NCI-H82 treated with DMSO at 0.1 percent for 48 hours (cell line): Measurements from ENCODE around the gene RPL23.
A peak's percentile ranks its signal among the peaks of the same experiment; 100 is the strongest.

Experiments
- DNase-seq: peaks from one replicate; lab custom pipeline; 2025; ENCODE audit not compliant: unreplicated experiment; lab: John Stamatoyannopoulos, UW

The RPL23 gene

GRCh38 chr17:38853292-38854219 lies at the start of gene RPL23:
RPL23 (minus strand) TSS chr17:38853721; CDS start chr17:38853710, 11 bp downstream.
- peak; percentile 98 for DNase-seq

GRCh38 chr17:38900978-38901656 lies 47.6 kb upstream of the RPL23 start:
- DNase-seq, result no peak

DNA sequence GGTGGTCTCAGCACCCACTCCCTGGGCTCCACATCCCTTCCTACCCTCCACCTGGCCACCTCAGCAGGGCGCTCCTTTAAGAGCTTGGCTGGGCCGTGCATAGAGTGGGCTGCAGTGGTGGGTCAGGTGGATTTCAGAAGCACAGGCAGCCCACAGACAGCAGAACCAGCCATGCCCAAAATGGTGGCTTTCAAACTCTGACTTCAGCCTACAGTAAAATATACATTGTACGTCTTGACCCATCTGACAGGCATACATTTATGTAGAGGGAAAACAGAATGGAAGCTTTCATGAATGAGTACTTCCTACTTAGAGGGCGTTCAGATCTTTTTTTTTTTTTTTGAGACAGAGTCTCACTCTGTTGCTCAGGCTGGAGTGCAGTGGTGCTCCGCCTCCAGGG lies 45.9 kb upstream of the RPL23 start:
- DNase-seq, result no peak

DNA sequence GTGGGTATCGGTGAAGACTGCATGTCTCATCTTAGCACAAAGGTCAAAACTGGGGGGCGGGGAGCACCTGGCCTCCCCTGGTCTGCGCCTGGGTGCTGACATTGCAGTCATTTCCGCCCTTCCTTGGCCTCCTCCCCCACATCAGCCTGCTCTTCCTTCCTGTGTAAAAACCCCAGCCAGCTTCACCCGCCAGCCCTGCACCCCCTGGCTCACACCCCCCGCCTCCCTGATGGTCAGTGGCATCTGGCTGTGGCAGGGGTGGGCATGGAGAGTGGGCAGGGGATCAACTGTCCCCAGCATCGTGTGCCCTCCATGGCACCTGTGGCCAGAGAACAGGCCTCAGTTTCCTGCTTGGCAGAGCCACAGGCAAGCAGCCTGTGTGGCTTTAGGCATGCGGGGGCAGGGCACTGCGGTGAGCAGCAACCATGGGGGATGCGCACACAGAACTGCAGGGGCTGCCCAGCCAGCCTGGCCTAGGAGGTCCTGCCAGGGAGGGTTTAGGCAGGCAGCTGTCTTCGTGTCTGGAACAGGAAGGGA lies 45.4 kb upstream of the RPL23 start:
- DNase-seq, result no peak

DNA sequence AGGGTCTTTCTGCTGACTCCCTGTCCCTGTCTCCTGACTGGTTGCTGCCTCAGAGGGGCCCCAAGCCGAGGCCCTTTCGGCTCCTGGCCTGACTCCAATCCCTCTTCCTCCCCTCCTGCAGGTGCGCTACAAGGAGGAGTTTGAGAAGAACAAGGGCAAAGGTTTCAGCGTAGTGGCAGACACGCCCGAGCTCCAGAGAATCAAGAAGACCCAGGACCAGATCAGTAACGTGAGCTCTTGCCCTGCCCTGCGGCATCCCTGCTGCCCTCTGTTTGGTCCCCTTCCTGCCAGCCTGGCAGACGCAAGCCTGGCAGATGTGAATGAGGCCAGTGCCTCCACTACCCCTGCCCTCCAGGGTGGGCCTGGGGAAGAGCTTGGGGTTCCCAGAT lies 44.8 kb upstream of the RPL23 start:
- no peak for DNase-seq

GRCh38 chr17:38897671-38898290 lies 44.3 kb upstream of the RPL23 start:
- DNase-seq, result no peak

DNA sequence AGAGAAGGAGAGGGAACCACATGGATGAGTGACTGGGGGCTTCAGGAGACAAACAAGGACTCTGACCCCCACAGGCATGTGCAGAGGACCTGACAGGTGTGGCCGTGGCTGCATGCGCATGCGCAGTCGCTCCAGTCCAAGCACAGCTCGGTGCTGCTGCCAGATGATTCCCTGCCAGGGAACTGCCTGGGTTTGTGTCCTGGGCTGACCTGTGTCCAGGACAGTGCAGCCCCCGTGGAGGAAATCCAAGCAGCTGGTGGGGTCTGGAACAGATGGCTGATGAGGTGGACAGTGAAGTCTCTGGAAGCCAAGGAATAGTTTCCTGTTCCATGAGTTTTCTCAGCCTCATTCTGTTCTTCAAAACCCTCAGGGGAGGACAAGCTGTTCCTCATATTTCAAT lies 43.7 kb upstream of the RPL23 start:
- no peak for DNase-seq

GRCh38 chr17:38896346-38896954 lies 42.9 kb upstream of the RPL23 start:
- DNase-seq, result no peak

DNA sequence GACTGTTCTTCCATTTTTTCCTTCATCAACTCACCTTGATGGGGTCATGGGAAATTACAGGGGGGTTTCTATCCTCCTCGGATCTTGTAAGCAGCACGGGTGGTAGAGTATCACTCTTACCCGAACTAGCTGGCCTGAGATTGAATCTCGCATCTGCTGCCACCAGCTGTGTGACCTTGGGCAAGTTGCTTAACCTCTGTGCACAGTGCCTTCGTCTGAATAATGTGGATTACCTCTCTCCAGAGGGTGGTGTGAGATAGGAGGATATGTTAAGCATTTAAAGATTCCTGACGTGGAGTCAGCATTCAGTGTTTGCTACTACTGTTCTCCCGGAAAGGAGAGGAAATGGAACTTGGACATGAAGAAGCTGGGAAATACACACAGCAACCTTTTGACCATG lies 40.8 kb upstream of the RPL23 start:
- DNase-seq, result no peak

DNA sequence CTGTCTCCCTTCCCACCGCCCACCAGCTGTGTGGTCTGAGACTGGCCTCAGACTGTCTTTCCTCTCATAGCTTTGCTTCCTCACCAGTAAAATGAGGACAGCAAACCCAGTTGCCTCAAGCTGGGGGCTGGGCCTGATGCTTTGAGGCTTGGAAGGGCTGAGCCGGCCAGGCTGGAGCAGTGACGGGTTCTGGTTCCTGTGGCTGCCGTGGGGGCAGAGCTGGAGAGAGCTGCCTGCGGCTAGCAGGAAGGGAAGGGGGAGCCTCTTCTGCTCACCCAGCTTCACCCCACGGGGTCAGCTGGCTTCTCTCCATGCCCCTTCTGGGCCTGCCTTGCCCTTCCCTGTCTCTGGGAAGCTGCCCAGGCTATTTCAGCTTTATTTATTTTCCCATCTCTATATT lies 40.1 kb upstream of the RPL23 start:
- no peak for DNase-seq

GRCh38 chr17:38893113-38893512 lies 39.6 kb upstream of the RPL23 start:
- no peak for DNase-seq

- DNase-seq, result no peak
Observed at GRCh38 chr17:38892620-38893019, 39.1 kb upstream of the RPL23 start.

DNA sequence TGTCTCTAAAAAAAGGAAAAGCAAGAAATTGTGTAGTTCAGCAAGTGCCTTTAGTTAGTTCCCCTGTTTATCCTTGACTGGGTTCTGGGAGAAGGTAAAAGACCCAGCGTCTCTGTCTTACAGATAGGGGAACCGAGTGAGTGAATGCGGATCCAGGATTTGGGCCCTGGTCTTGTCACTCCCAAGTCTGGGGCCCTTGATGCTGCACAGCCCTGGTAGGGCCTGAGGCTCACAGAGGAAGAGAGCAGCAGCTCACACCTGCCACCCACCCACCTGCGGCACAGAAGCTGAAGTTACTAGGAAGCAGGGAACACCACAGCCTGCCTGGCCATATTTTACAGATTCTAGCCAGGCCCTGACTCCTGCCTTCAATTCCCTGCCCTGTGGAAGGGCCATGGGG lies 38.6 kb upstream of the RPL23 start:
- no peak for DNase-seq

GRCh38 chr17:38891441-38891840 lies 37.9 kb upstream of the RPL23 start:
- no peak for DNase-seq

- no peak for DNase-seq
Observed at GRCh38 chr17:38890410-38890746, 36.9 kb upstream of the RPL23 start.

DNA sequence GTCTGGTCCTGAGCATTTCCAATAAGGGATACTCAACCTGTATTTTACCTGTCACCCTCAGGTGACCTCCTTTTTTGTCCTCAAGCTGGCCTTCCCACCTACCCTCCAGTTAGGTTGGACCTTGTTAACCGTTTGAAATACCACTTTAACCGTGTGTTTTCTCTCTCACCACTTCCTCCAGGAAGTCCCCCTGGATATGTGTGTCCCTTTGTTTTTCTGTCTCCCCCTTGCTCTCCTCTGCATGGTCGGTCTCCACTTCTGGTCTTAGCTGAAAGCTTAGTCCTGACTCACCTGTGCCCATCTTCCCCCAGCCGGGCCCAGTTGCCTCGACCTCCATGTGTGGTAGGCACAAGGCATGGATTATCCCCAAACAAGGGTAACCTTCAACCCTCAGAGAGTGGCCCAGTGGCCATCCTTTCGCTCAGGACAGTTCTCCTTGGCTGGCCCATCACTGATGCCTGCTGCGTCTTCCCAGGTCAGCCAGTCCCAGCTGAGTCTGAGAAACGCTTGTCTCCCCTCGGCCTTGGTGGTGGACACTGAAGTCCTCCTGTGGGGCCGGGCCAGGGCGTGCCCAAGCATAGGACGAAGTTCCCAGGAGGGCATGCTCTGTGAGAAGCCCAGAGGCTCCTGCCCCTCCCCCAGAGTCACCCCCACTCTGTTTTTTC lies 36.4 kb upstream of the RPL23 start:
- no peak for DNase-seq

GRCh38 chr17:38888842-38889241 lies 35.3 kb upstream of the RPL23 start:
- DNase-seq, result no peak

- no peak for DNase-seq
Observed at GRCh38 chr17:38886643-38887010, 33.1 kb upstream of the RPL23 start.

DNA sequence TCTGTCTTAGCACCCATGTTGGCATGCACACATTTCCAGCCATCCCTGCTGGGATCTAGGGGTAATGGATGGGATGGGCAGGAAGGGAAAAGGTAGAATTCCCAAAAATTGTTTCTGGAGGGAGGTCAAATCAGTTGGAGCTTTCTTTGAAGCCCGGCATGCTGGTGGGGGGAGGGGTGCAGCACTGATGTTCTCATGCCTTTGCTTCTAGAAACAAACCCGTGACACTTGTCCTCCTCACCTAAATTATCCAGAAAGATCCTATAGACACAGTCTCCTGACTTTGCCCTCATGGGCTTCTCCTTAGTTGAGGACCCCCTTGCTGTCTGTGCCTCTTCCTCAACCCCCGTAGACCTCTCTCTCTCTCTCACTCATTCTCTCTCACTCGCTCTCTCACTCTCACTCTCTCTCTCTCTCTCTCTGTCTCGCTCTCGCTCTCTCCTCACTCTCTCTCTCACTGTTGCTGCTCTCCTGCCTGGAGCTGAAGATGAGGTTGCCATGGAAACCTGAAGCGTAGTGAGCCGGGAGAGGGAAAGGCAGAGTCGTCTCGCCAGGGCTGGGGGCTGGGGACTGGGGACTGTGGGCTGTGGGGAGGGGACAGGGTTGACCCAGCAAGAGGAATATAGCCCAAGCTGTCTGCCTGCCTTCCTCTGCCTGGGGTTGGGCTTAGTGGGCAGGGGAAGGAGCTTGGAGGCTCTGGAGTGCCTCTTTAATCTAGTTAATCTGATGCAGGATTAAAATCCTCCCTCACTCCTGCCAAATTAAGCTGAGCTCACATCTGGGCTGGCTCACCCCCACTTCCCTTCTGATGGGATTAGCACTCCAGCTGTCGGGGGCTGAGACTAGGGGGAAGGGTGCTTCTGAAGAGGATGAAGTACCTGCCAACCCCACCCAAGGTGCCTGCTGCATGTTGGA lies 32.5 kb upstream of the RPL23 start:
- peak; percentile 97 for DNase-seq
